Measurements from ENCODE around the gene KRTAP3-1.

KRTAP3-1 gene

DNA sequence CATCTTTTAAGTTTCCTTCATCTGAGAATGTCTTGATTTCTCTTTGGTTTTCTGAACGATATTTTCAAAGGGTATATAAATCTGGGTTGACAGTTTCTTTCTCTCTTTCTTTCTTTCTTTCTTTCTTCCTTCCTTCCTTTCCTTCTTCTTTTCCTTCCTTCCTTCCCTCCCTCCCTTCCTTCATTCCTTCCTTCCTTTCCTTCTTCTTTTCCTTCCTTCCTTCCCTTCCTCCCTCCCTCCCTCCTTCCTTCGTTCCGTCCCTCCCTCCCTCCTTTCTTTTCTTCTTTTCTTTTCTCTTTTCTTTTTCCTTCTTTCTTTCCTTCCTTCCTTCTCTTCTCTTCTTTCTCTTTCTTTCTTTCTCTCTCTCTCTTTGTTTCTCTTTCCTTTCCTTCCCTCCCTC, 34.6 kb downstream of the KRTAP3-1 start:
- no peak for DNase-seq

GRCh38 chr17:40967582-40967981, 41.3 kb downstream of the KRTAP3-1 start:
- no peak for DNase-seq

DNA sequence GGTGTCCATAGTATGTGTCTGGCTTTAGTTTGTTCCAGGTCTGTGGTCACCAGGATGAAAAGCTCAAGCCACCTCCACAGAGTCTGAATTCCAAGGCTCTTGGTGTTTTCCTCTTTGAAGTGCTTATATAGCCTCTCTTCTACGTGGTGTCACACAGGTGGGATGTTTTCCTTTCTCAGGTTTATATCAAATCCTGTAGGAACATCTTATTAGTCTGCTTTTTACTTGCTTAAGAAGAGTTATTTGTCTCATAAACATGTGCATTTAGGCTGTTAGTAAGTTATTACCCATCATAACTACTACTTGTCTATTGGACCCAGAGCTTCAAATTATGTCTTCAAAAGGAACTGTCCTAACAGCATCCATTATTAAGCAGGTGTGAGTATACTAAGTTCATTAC, 42.1 kb downstream of the KRTAP3-1 start, which contains the start of gene KRT39:
Gene KRT39 (minus strand): TSS at position 101 of the 400 bp plus-strand sequence. CDS start 92 bp downstream, at position 9.
- no peak for DNase-seq

DNA sequence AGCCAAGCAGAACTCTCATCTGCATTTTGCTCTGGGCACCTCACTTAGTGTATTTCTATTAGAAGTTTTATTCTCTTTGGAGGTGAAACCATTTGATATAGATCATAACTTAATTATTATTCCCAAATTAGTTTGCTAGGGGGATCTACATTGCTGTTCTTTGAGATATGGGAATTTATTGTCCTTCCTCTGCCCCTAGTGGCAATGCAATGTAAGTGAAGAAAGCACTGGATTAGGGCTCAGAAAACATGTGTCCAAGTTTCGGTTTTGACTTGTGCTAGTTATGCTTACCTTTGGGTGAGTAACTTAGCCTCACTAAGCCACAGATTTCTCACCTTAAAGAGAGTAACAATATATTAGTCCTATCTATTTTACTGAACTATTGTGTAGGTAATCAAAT, 45.1 kb downstream of the KRTAP3-1 start:
- DNase-seq, result peak; percentile 27

DNA sequence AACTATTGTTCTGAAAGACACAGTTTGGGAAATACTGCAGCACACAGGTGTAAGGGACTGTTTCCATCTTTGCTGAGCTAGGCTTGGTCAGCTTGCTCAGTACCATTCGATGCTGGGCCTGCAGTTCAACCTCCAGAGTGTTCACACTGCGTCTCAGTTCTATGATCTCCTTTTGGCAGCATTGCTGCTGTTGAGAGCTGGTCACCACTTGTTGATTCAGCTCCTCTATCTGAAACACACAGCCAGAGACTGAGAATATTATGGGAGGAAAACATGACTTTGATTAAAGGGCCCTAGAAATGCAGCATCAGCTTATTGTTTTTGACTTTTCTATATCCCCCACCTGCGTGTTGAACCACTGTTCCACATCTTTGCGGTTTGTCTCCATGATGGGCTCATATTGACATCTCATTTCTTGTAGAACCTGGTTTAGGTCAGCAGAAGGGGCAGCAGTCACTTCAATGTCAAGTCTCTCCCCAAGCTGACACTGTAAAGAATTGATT, 46.8 kb downstream of the KRTAP3-1 start:
- DNase-seq, result no peak

DNA sequence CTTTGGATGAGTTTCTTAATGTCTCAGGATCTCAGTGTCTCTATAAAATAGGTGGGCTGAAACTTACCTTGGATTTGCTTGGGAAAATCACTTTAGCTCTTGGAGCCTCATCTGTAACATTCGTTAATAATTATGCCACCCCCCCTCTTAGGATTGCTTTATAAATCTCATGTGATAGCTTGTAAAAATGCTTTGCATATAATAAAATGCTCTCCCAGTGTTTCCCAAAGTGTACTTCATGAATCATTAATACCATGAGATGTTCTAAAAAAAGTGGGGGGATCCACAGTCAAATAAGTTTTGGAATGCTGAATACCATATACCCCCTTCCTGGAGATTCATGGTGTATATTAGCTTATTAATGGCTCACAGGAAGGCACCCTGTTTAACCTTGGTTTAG, 47.3 kb downstream of the KRTAP3-1 start:
- DNase-seq, result no peak

GRCh38 chr17:40960144-40960543, 48.8 kb downstream of the KRTAP3-1 start:
- no peak for DNase-seq

Measured in CD4-positive, alpha-beta T cell treated with Interleukin-4 for 4 hours (primary cell).